Measurements from ENCODE around the gene TTC39C. TPM values are rescaled to one million over a fixed set of nuclear protein-coding genes. Genes with fewer than 3 reads are reported as not detected.

The TTC39C gene
- total and polyA plus RNA-seq, 2 of the 8 experiments (the other 6 are each of a cell fraction or from before 2014, with no cell fraction given): 8.1 to 79.1 TPM

DNA sequence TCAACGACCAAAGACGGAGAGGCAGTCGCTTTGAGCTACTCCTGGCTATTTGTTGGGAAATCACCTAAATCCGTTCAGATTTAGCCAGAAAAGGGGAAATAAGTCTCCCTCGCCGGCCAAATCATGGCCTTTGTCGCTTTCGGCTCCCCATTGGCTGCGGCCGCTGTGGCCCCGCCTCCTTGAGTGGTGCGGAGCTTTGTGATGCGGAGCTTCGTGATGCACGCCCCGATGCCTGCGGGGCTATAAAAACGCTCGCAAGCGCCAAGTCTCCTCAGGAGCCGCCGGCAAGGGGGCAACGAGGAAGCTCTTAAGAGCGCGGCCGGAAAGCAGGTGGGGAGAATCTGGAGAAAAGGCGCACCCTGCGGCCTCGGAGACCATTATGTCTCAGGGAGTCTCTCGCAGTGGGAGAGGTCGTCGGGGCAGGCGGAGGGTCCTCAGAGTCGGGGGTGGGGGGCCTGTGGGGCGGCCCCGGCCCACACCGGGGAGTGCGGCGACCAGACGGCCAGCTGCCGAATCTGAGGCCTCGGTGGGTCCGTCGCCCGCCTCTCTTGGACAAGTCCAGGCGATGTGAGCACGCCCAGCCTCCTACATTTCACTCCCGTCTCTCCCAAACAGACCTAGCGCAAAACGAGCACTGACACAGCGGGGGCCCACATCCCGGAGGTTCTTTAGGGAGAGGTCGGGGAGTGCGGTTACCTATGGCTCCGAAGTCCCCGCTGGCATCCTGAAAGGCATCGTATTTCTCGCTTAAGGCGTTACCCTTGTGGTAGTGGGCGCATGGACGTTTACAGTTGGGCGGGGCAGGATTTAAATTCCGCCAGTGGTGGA, 124.4 kb downstream of the TTC39C start, which contains the start of gene CABYR:
Gene CABYR (plus strand): TSS at position 274 of the 828 bp plus-strand sequence. CDS start 4,053 bp downstream, outside the sequence.
- peak within 1 kb of the TSS; percentile 84; the same call in 1 of the 2 replicates for H2BK15ac ChIP-seq (ENCODE audit: low read length)
- no peaks in the 10 kb centered on the region for H3K79me2 ChIP-seq (ENCODE audit: control insufficient read depth in 1 of 2, insufficient read depth in 2 of 2, low read length in 2 of 2)
- WGBS, 2 experiments (ENCODE audit: extremely low coverage in 1 of 2, insufficient coverage in 1 of 2, insufficient read length in 1 of 2, insufficient replicate concordance in 2 of 2, low coverage in 1 of 2, low lambda C conversion rate in 2 of 2, missing lambda C conversion rate in 1 of 2): 3% methylated on average over 62 of the region's 63 CpGs; no CpG with 5 or more reads in 1 of the 2 experiments
- POLR2A ChIA-PET (ENCODE audit: partially characterized antibody): interaction anchor here (0.5 to 2.6 kb wide), 65 partner anchors 9 to 1009 kb away, joined by 3 to 31 read pairs (median 4); partner anchors contain the start of genes IMPACT and OSBPL1A
- H3K27me3 ChIP-seq (replicated peaks in 1 of 4; ENCODE audit: control insufficient read depth in 3 of 4, extremely low read depth in 1 of 4, insufficient read depth in 3 of 4, low read length in 3 of 4): no peaks in the 10 kb centered on the region
- peak within 1 kb of the TSS; percentile 36 for H4K91ac ChIP-seq (replicated peaks; ENCODE audit: insufficient read length, low read length)
- H2BK12ac ChIP-seq (ENCODE audit: low read depth, low read length): peak within 1 kb of the TSS; percentile 4; the same call in 1 of the 2 replicates
- peaks cover 4% of the 10 kb centered on the region; the same call in 1 of the 2 replicates for H3K23me2 ChIP-seq (ENCODE audit: low read depth, low read length)
- H4K5ac ChIP-seq (ENCODE audit: insufficient read length, low read depth, low read length): peak within 1 kb of the TSS; percentile 65
- H3K23ac ChIP-seq (ENCODE audit: insufficient read length): no peak within 1 kb of the TSS
- peaks cover 0 to 12% (median 7%) of the 10 kb centered on the region in 4 experiments; a peak in 5 of 7 replicates for H3K4me1 ChIP-seq (replicated peaks in 1 of 4; ENCODE audit: control insufficient read depth in 3 of 4, insufficient read depth in 4 of 4, low read length in 3 of 4)
- peak within 1 kb of the TSS; percentile 1; the same call in 1 of the 2 replicates for H4K8ac ChIP-seq (ENCODE audit: extremely low read depth, insufficient read depth, low read length)
- H3K9me3 ChIP-seq (ENCODE audit: insufficient read depth in 2 of 2, low read depth in 1 of 2, low read length in 1 of 2): no peaks in the 10 kb centered on the region
- H2AK5ac ChIP-seq (ENCODE audit: low read depth, low read length): 0 out of 2 replicates have a peak within 1 kb of the TSS, but pooled peaks have one; percentile 60
- FAIRE-seq: peak; percentile 80
- peak within 1 kb of the TSS; percentile 27 to 81 (median 52) for H3K9ac ChIP-seq (replicated peaks in 1 of 4; ENCODE audit: extremely low read depth in 1 of 4, low read depth in 3 of 4, low read length in 3 of 4)
- H3K36me3 ChIP-seq (ENCODE audit: control insufficient read depth in 2 of 4, insufficient read depth in 4 of 4, low read length in 3 of 4): peaks cover 0 to 2% (median 0%) of the 10 kb centered on the region in 4 experiments; a peak in 1 of 8 replicates
- peak; percentile 93 to 96 for DNase-seq (ENCODE audit: low read depth in 1 of 2, low spot score in 2 of 2)
- peak within 1 kb of the TSS; percentile 38; the same call in 1 of the 2 replicates for H2BK20ac ChIP-seq (ENCODE audit: low read length)
- H2BK120ac ChIP-seq (replicated peaks; ENCODE audit: low read depth, low read length): peak within 1 kb of the TSS; percentile 60
- peak within 1 kb of the TSS; percentile 56 for H3K56ac ChIP-seq (replicated peaks; ENCODE audit: insufficient read length, low read depth, low read length)
- H3K4me2 ChIP-seq (ENCODE audit: insufficient read depth in 1 of 2, low read depth in 2 of 2, low read length in 2 of 2): peak within 1 kb of the TSS; percentile 73 to 77
- peak within 1 kb of the TSS; percentile 68 for H3K18ac ChIP-seq (ENCODE audit: extremely low read depth, low read length)
- H3K14ac ChIP-seq (ENCODE audit: insufficient read length): no peak within 1 kb of the TSS
- H4K20me1 ChIP-seq (replicated peaks in 1 of 2; ENCODE audit: control insufficient read depth in 1 of 2, insufficient read depth in 2 of 2, low read length in 2 of 2): no peaks in the 10 kb centered on the region
- H2AFZ ChIP-seq (ENCODE audit: low read length): peak within 1 kb of the TSS; percentile 52; the same call in 1 of the 2 replicates
- peak within 1 kb of the TSS; percentile 17 for H3K4ac ChIP-seq (replicated peaks; ENCODE audit: insufficient read length, low read depth, low read length)
- H3K4me3 ChIP-seq (ENCODE audit: extremely low read depth in 1 of 4, insufficient read depth in 2 of 4, low read depth in 3 of 4, low read length in 4 of 4): peak within 1 kb of the TSS; percentile 51 to 75 (median 60)
- H3K79me1 ChIP-seq (ENCODE audit: low read depth, low read length): no peaks in the 10 kb centered on the region
- peak within 1 kb of the TSS; percentile 90; the same call in 1 of the 2 replicates for H2BK5ac ChIP-seq (ENCODE audit: low read depth, low read length)
- H3K27ac ChIP-seq (ENCODE audit: low read depth, low read length): peak within 1 kb of the TSS; percentile 44; the same call in 1 of the 2 replicates
- CTCF ChIA-PET (ENCODE audit: partially characterized antibody): interaction anchor here (0.7 to 1.6 kb wide), 6 partner anchors 12 to 351 kb away, joined by 3 to 5 read pairs (median 3); no protein-coding TSS in a partner anchor
- TF ChIP-seq SP1 (IDR thresholded peaks at IDR 0.05; ENCODE audit: low read depth, low read length) (peak; percentile 65; the same call in 1 of the 2 replicates), RBBP5 (IDR thresholded peaks at IDR 0.05; ENCODE audit: borderline replicate concordance, low read depth, low read length) (0 out of 2 replicates have a peak, but pooled peaks have one; percentile 79), TCF12 (IDR thresholded peaks at IDR 0.05; ENCODE audit: low read depth, low read length) (peak; percentile 65; the same call in 1 of the 2 replicates), SAP30 (IDR thresholded peaks at IDR 0.05; ENCODE audit: insufficient read depth, insufficient replicate concordance, low read length) (peak; percentile 42), CREB1 (IDR thresholded peaks at IDR 0.05) (peak; percentile 65), NRF1 (IDR thresholded peaks at IDR 0.05; ENCODE audit: low read depth, low read length) (peak; percentile 10; the same call in 1 of the 2 replicates), YY1 (IDR thresholded peaks at IDR 0.05; ENCODE audit: low read depth, low read length) (peak; percentile 19; the same call in 1 of the 2 replicates), ZNF274 (IDR thresholded peaks at IDR 0.05; ENCODE audit: borderline replicate concordance, extremely low read depth, low read length) (no peak), POLR2AphosphoS5 (IDR thresholded peaks at IDR 0.05; ENCODE audit: low read depth, low read length) (peak; percentile 95), TBP (IDR thresholded peaks at IDR 0.05; ENCODE audit: low read depth, low read length) (peak; percentile 98)

All from H1 (cell line).